AG10803 (cell line): ENCODE data around the gene GABARAPL1.
"Not testable (repeated sequence)": the region's sequence is repeated elsewhere in the genome, so short reads cannot be mapped to it uniquely, and the experiment has no call there.

Experiments
- DNase-seq: peaks from one replicate; pipeline ENCODE4 v3.0.0; 2010; ENCODE audit warnings: low read depth
- H3K4me3 ChIP-seq: 2 replicates; pipeline ENCODE4 v1.5.1; 2011; ENCODE audit warnings: mild to moderate bottlenecking, low read length, control low read depth
- CTCF ChIP-seq: conservative IDR thresholded peaks from 2 replicates; pipeline ENCODE4 v1.5.1; 2011; ENCODE audit warnings: mild to moderate bottlenecking, low read length, control low read depth, inconsistent platforms

The GABARAPL1 gene

GRCh38 chr12:10213168-10214135, 775 bp downstream of the GABARAPL1 start:
- TF ChIP-seq CTCF: no peak
- peak; percentile 92 for DNase-seq
- H3K4me3 ChIP-seq: peak overlapping the region; percentile 99

- DNase-seq: peak; percentile 73
- peak overlapping the region; percentile 99 for H3K4me3 ChIP-seq
- no peak for TF ChIP-seq CTCF
Measured at GRCh38 chr12:10214136-10214894, 1.6 kb downstream of the GABARAPL1 start.

- TF ChIP-seq CTCF: no peak
- peak overlapping the region; percentile 99 for H3K4me3 ChIP-seq
- DNase-seq: peak; percentile 8
Measured at GRCh38 chr12:10214895-10215267, 2.2 kb downstream of the GABARAPL1 start.

GRCh38 chr12:10215436-10215835, 2.8 kb downstream of the GABARAPL1 start:
- DNase-seq: no peak
- no peak for TF ChIP-seq CTCF
- peak overlapping the region; percentile 99; the same call in 1 of the 2 replicates for H3K4me3 ChIP-seq

- not testable (repeated sequence) for DNase-seq, H3K4me3 ChIP-seq
Measured at GRCh38 chr12:10215946-10216345, 3.3 kb downstream of the GABARAPL1 start.

- TF ChIP-seq CTCF: no peak
- DNase-seq: no peak
- no peak overlapping the region for H3K4me3 ChIP-seq
Measured at GRCh38 chr12:10218021-10218420, 5.3 kb downstream of the GABARAPL1 start.

GRCh38 chr12:10220398-10221077, 7.9 kb downstream of the GABARAPL1 start:
- DNase-seq: peak; percentile 73
- no peak overlapping the region for H3K4me3 ChIP-seq
- TF ChIP-seq CTCF: no peak
